Stimulated activated CD4-positive, alpha-beta T cell treated with anti-CD3 and anti-CD28 coated beads, Interleukin-4, amount 100 ng/mL, for 24 hours (primary cell): Measurements from ENCODE around the gene PIK3C2G.

ENCODE experiments used
- DNase-seq: peaks from one replicate; pipeline ENCODE4 v3.0.0-alpha.2; 2020

The PIK3C2G gene

GRCh38 chr12:18355429-18355828 lies 94.1 kb downstream of the PIK3C2G start:
- no peak for DNase-seq

- no peak for DNase-seq
Observed at GRCh38 chr12:18358077-18358476, 96.8 kb downstream of the PIK3C2G start.

DNA sequence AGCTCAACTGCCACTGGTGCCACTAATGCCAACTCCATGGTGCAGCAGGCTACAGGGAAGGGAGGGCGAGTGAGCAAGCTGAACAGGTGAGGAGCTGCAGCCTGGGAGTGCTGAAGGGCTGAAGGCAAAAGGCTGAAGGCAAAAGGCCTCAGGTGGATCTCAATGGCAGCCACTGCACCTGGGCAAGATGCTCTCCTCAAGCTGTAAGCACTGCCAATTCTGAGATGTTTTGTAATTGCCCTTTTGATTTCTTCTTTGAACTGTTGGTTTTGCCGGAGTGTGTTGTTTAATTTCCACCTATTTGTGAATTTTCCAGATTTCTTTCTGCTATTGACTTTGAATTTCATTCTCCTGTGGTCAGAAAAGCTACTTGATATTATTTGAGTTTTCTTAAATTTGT lies 97.6 kb downstream of the PIK3C2G start:
- DNase-seq, result no peak

- DNase-seq, result no peak
Observed at GRCh38 chr12:18361433-18361832, 100.1 kb downstream of the PIK3C2G start.

- DNase-seq, result no peak
Observed at GRCh38 chr12:18363321-18363720, 102.0 kb downstream of the PIK3C2G start.

DNA sequence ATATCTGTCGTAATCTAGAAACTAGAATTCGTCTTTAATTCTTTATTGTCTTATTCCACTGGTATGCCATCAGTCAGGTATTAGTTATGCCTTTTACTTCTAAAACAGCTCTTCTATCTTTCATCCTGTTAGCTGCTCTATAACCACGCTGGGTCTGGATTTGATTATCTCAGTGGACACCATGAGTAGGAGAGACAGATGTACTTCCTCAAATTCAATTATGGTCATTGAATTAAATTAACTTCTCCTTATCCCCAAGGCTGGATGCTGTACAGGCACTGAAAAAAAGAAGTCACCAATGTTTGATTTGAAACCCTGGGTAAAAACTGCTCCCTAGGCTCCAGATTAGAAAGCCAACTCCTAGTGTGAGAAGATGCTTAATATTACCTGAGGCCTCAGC lies 107.3 kb downstream of the PIK3C2G start:
- DNase-seq, result no peak

GRCh38 chr12:18373181-18373580 lies 111.9 kb downstream of the PIK3C2G start:
- DNase-seq, result no peak

- DNase-seq, result no peak
Observed at GRCh38 chr12:18375131-18375530, 113.8 kb downstream of the PIK3C2G start.

DNA sequence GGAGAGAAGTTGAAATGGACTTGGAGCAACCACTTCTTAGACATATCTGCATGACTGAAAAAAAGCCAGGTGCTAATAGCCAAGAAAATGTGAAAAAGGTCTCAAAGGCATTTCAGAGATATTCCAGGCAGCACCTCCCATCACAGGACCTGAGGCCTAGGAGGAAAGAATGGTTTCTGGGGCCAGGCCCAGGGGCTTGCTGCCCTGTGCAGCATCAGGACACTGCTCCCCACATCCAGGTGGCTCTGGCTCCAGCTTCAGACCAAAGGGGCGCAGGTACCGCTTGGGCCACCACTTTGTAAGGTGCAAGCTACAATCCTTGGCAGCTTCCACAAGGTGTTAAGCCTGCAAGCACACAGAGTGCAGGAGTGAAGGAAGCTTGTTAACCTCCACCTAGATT lies 114.3 kb downstream of the PIK3C2G start:
- no peak for DNase-seq

DNA sequence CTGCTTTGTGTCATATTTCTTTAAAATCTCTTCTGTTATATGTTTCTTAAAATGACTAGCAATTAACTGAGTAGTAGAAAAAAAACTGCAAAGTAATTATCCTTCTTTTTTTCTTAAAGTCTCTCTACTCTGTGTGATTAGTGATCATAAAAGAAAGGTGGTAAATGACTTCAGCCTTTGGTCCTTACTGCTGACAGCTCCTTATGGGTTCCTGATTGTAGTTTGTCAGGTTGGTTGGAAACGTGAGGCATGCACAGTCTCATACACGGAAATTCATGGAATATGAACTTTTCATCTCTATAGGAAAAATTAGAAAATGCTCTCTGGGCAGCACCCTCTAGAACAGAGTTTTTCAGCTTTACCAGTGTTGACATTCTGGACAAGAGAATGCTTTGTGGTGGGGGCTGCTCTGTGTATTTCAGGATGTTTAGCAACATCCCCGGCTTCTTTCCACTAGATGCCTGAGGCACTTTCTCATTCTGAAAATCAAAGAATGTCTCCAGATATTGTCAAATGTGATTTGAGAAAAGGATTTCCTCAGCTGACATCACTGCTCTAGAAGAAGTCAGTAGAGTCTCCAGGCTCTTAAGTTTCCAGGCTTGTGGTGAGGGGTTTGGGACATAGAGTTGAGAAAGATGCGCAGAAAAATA lies 121.0 kb downstream of the PIK3C2G start:
- DNase-seq, result no peak

GRCh38 chr12:18383203-18383602 lies 121.9 kb downstream of the PIK3C2G start:
- DNase-seq, result no peak

- no peak for DNase-seq
Observed at GRCh38 chr12:18387706-18388105, 126.4 kb downstream of the PIK3C2G start.

GRCh38 chr12:18389820-18390219 lies 128.5 kb downstream of the PIK3C2G start:
- DNase-seq, result no peak

- no peak for DNase-seq
Observed at GRCh38 chr12:18391151-18391550, 129.8 kb downstream of the PIK3C2G start.

- no peak for DNase-seq
Observed at GRCh38 chr12:18394742-18395141, 133.4 kb downstream of the PIK3C2G start.

- DNase-seq, result no peak
Observed at GRCh38 chr12:18400186-18400585, 138.9 kb downstream of the PIK3C2G start.

GRCh38 chr12:18402872-18403611 lies 141.7 kb downstream of the PIK3C2G start:
- no peak for DNase-seq

- no peak for DNase-seq
Observed at GRCh38 chr12:18411453-18411852, 150.1 kb downstream of the PIK3C2G start.

DNA sequence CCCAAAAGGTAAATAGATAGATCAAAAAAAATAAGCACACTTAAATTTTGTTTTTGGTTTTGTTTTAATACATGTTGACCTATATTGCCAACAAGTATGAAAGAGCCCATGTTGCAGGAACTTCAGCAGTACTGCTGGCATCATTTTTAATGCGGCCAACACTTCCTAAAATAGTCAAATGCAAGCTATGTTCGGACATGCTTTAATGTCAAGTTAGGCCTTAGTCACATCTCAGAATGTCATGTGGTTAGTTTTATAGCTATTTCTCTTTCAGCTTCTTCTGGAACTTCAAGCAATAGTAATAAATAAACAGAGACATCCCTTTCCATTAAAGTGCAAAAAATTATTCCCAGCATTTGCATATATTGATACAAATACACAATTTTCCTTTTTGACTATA lies 153.4 kb downstream of the PIK3C2G start:
- DNase-seq, result no peak

DNA sequence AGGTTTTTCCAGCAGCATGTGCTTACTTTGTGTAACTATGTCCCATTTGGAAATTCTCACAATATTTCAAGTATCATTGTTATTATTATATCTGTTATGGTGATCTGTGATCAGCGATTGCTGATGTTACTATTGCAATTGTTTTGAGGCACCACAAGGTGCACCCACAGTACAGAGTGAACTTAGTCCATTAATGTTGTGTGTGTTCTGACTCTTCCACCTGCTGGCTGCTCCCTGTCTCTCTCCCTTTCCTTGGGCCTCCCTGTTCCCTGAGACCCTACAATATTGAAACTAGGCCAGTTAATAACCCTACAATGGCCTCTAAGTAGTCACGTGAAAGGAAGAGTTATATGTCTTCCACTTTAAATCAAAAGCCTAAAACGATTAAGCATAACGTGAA lies 153.9 kb downstream of the PIK3C2G start:
- DNase-seq, result no peak

DNA sequence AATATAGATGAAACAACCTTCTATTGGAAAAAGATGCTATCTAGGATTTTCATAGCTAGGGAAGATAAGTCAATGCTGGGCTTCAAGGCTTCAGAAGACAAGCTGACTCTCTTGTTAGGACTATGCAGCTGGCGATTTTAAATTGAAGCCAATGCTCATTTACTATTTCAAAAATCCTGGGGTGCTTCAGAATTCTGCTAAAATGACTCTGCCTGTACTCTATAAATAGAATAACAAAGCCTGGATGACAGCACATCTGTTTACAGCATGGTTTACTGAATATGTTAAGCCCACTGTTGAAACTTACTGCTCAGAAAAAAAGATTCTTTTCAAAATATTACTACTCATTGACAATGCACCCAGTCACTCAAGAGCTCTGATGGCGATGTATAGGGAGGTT lies 155.1 kb downstream of the PIK3C2G start:
- no peak for DNase-seq

DNA sequence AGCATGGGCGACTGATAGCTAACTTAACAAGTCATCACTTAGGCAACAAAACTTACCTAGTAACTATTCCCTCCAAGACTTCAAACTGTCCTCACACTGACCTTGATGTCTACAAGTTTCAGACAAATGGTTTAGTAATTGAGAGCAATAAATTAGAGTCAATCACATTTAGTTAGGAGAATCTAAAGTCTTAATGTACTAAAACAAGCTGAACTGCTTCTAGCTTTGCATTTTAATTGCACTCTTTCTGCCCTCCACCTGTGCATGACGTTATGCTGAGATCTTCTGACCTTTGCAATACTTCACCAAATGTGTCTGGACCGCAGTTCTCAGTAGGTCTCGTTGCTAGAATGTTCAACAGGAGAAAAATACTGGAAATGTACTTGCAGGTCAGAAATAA lies 158.0 kb downstream of the PIK3C2G start:
- no peak for DNase-seq

DNA sequence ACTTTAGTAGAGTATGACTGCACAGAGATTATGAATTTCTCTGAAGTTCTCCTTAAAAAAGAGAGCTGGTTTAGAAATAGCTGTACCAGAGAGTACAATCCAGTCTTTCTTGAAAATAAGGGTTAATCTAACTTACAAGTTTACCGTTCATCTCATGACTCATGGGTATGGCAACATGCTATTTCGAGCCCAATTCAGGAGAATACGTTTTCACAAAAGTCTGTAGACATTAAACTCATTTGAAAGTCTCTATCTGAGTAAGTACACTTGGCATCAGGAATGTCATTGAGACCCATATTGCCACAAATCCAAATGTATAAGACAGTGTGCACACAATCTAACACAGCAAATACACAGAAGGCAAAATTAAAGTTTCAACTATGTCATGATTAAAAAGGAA lies 160.5 kb downstream of the PIK3C2G start:
- DNase-seq, result no peak

DNA sequence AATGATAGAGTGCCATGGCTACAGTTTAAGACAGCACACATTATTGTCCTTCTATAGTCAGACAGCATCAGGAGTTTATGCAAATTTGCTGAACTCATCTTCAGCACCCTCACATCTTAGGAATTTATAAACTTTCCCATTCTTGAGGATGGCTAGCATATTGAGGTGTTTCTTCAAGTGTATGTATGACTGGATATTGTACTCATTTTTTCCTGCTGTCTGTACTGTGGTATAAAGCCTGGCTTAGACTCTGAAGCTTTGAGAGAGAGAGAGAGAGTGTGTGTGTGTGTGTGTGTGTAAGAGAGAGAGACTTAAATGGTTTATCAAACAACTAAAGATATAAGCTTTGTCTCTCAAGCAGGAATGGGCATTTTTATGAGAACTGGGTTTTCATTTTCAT lies 161.6 kb downstream of the PIK3C2G start:
- DNase-seq, result no peak

GRCh38 chr12:18424857-18425256 lies 163.5 kb downstream of the PIK3C2G start:
- DNase-seq, result no peak
